GM18505 (cell line): Measurements from ENCODE around the gene SNX9.
"Not testable (repeated sequence)": the region's sequence is repeated elsewhere in the genome, so short reads cannot be mapped to it uniquely, and the experiment has no call there.

Source experiments
- ATAC-seq: cut with Tn5 transposase; IDR thresholded peaks from one replicate; pipeline ENCODE4 v1.9.1; 2021; ENCODE audit not compliant: unreplicated experiment
- POLR2A ChIP-seq: IDR thresholded peaks from 4 replicates; pipeline ENCODE4 v1.6.1; 2011; ENCODE audit warnings: borderline replicate concordance; ENCODE audit not compliant: insufficient read depth, insufficient read length; ENCODE audit errors: extremely low read depth

Gene SNX9

GRCh38 chr6:157937916-157938315, 114.9 kb downstream of the SNX9 start:
- no peak for ATAC-seq
- TF ChIP-seq POLR2A, result no peak

GRCh38 chr6:157940375-157941036, 117.5 kb downstream of the SNX9 start:
- ATAC-seq, result not testable (repeated sequence)

GRCh38 chr6:157941101-157941863, 118.2 kb downstream of the SNX9 start:
- no peak for TF ChIP-seq POLR2A

GRCh38 chr6:157942351-157942750, 119.3 kb downstream of the SNX9 start:
- ATAC-seq, result no peak
- no peak for TF ChIP-seq POLR2A

More at GRCh38 chr6:157941101-157941863, 118.2 kb downstream of the SNX9 start:
- ATAC-seq, result no peak

GRCh38 chr6:157943249-157943963, 120.4 kb downstream of the SNX9 start:
- no peak for TF ChIP-seq POLR2A
- no peak for ATAC-seq

GRCh38 chr6:157943964-157944283, 120.9 kb downstream of the SNX9 start:
- TF ChIP-seq POLR2A, result no peak
- ATAC-seq, result no peak

- ATAC-seq, result no peak
- TF ChIP-seq POLR2A, result no peak
Measured at GRCh38 chr6:157944983-157945931, 122.2 kb downstream of the SNX9 start.

GRCh38 chr6:157946053-157946617, 123.1 kb downstream of the SNX9 start:
- no peak for TF ChIP-seq POLR2A
- no peak for ATAC-seq

GRCh38 chr6:157946865-157947532, 124.0 kb downstream of the SNX9 start:
- no peak for ATAC-seq
- no peak for TF ChIP-seq POLR2A

GRCh38 chr6:157950899-157951298, 127.9 kb downstream of the SNX9 start:
- not testable (repeated sequence) for ATAC-seq

GRCh38 chr6:157951828-157952227, 128.8 kb downstream of the SNX9 start:
- no peak for ATAC-seq

GRCh38 chr6:157952861-157953351, 129.9 kb downstream of the SNX9 start:
- TF ChIP-seq POLR2A, result no peak

More at GRCh38 chr6:157951828-157952227, 128.8 kb downstream of the SNX9 start:
- no peak for TF ChIP-seq POLR2A

More at GRCh38 chr6:157952861-157953351, 129.9 kb downstream of the SNX9 start:
- no peak for ATAC-seq
